GM12874 (cell line): ENCODE measurements around the gene COL9A3.

Experiments
- CTCF ChIP-seq: IDR thresholded peaks from 2 replicates; pipeline ENCODE4 v1.5.1; 2011; ENCODE audit warnings: low read depth, mild to moderate bottlenecking, control low read depth, low read length, moderate library complexity; ENCODE audit not compliant: insufficient read depth

COL9A3 gene

DNA sequence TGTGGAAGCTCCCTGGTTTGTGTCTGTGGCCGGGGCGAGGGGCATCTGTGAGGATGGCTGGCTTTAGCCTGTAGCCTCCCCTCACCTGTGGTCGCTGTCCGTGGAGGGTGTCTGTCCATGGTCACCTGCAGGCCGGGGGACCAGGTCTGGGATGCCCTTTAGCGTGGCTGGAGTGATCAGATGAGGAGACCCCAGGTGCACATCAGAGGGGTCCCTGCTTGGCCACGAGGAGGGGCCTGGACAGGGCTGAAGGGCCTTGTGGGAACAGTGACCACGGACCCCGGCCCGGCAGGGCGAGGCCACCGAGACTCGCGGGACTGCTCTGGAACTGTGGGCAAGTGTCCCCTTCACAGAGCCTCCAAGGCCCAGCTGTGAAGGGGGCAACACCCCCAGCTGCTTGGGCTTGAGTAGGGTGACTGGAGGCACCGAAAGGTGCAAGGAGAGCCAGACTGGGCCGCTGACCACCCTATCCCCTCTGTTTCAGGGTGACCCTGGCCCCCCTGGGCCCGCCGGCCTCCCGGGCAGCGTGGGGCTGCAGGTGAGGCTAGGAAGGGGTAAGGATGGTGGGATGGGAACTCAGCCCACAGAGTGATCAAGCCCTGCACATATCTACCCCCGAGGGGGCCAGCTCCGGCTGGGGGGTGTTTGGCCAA lies 8.6 kb downstream of the COL9A3 start:
- no peak for TF ChIP-seq CTCF

- no peak for TF ChIP-seq CTCF
Observed at GRCh38 chr20:62825986-62826645, 9.3 kb downstream of the COL9A3 start.

DNA sequence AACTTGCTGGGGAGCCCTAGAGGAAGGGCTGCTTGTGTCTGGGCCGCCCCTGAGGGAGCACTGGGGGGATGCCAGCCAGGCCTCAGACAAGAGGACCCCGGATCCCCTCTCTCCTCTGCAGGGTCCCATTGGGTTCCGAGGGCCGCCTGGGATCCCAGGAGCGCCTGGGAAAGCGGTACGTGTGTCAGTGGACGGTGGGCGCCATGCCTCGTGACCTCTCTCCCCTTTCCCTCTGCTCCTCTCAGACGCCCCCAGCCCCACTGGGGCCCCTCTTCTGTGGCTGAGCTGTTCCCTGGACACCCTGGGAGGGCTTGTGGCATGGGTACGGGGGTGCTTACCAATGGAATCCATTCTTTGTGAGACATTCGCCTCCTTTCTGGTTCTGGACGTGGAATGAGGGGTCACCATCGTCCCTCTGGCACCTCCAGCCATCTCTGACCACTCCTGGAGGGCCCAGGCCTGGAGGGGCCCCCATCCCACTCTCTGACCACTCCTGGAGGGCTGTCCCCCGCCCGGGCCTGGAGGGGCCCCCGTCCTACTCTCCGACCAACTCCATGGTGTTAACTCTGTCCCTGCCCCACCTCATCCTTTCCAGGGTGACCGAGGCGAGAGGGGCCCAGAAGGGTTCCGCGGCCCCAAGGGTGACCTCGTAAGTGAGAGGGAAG lies 9.9 kb downstream of the COL9A3 start:
- TF ChIP-seq CTCF: no peak

- no peak for TF ChIP-seq CTCF
Observed at GRCh38 chr20:62827311-62828038, 10.6 kb downstream of the COL9A3 start.

GRCh38 chr20:62828051-62828450 lies 11.2 kb downstream of the COL9A3 start:
- TF ChIP-seq CTCF: no peak

GRCh38 chr20:62828511-62829230 lies 11.8 kb downstream of the COL9A3 start:
- TF ChIP-seq CTCF: no peak
